Measurements from ENCODE around the gene CCDC57. TPM values are rescaled to one million over a fixed set of nuclear protein-coding genes. Genes with fewer than 3 reads are reported as not detected.

CCDC57 gene
- total and polyA plus RNA-seq, 5 donors from 2014 or later, result 27.7 to 76.6 (median 38.1) TPM

DNA sequence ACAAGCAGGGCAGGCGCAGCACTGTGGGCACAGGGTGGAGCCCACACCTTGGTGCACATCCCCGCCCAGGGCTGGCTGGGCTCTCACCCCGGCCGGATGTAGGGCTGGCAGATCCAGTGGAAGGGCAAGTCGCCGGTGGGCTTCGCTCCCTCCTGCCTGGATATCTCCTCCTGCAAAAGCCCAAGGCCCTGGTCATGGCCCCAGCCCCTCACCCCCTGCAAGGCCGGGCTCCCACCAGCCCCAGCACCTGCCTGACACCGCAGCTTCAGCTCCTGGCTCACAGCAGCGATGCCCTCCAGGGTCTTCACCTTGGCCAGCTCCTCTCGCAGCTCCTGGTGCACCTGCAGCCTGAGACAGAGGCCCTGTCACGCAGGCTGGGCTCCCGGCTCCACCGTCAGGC, 152.0 kb downstream of the CCDC57 start:
- Histone ChIP-seq H3K4me3 (ENCODE audit: low read depth, low read length) (no peak overlapping the region), H3K27me3 (ENCODE audit: control insufficient read depth, insufficient read depth, low read length) (no peaks in the 10 kb centered on the region), H3K27ac (ENCODE audit: insufficient read depth, low read length, poor library complexity, severe bottlenecking) (no peak overlapping the region), H3K4me1 (ENCODE audit: control insufficient read depth, insufficient read depth, low read length, poor library complexity, severe bottlenecking) (peaks cover 18% of the 10 kb centered on the region), H3K9me3 (ENCODE audit: control insufficient read depth in 2 of 2, low read length in 2 of 2) (no peaks in the 10 kb centered on the region), H3K36me3 (ENCODE audit: control insufficient read depth, insufficient read depth, low read length) (peaks cover 22% of the 10 kb centered on the region)
- Mint-ChIP-seq H3K9me3 (peaks cover 0 to 2% (median 0%) of the 10 kb centered on the region in 7 donors), H3K36me3 (peaks cover 5% of the 10 kb centered on the region), H3K27me3 (no peaks in the 10 kb centered on the region), H3K4me1 (peaks cover 0 to 10% (median 0%) of the 10 kb centered on the region in 4 donors), H3K27ac (no peak overlapping the region), H3K4me3 (no peak overlapping the region)
- no peak for DNase-seq
- ATAC-seq (ENCODE audit: low read depth in 2 of 2), result no peak

DNA sequence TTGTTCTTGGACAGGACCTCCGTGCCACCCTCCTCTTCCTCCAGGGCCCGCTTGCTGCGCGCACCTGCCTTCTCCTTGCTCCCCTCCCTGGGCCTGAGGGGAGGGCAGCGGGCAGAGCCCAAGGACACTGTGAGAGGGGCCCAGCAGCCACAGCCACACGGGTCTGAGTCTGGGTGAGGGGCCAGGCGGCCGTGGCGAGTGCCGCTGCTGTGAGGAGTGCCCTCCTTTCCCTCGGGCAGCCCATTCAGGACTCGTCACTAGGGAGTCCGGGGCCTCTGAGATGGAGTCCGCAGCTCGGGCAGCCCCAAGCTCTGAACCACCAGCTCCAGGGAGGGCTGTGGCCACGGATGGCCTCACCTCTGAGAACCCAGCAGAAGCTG, 152.7 kb downstream of the CCDC57 start:
- H3K4me3 Mint-ChIP-seq, result no peak overlapping the region
- H3K36me3 ChIP-seq (ENCODE audit: control insufficient read depth, insufficient read depth, low read length), result peaks cover 26% of the 10 kb centered on the region
- H3K9me3 ChIP-seq (ENCODE audit: control insufficient read depth in 2 of 2, low read length in 2 of 2), result no peaks in the 10 kb centered on the region
- peaks cover 0 to 11% (median 0%) of the 10 kb centered on the region in 4 donors for H3K4me1 Mint-ChIP-seq
- peaks cover 5% of the 10 kb centered on the region for H3K36me3 Mint-ChIP-seq
- H3K4me1 ChIP-seq (ENCODE audit: control insufficient read depth, insufficient read depth, low read length, poor library complexity, severe bottlenecking), result peaks cover 15% of the 10 kb centered on the region
- no peaks in the 10 kb centered on the region for H3K27me3 ChIP-seq (ENCODE audit: control insufficient read depth, insufficient read depth, low read length)
- peaks cover 0 to 2% (median 0%) of the 10 kb centered on the region in 7 donors for H3K9me3 Mint-ChIP-seq
- no peak for DNase-seq
- ATAC-seq (ENCODE audit: low read depth in 2 of 2), result no peak
- no peak overlapping the region for H3K27ac Mint-ChIP-seq
- no peak overlapping the region for H3K4me3 ChIP-seq (ENCODE audit: low read depth, low read length)
- no peak overlapping the region for H3K27ac ChIP-seq (ENCODE audit: insufficient read depth, low read length, poor library complexity, severe bottlenecking)
- no peaks in the 10 kb centered on the region for H3K27me3 Mint-ChIP-seq

DNA sequence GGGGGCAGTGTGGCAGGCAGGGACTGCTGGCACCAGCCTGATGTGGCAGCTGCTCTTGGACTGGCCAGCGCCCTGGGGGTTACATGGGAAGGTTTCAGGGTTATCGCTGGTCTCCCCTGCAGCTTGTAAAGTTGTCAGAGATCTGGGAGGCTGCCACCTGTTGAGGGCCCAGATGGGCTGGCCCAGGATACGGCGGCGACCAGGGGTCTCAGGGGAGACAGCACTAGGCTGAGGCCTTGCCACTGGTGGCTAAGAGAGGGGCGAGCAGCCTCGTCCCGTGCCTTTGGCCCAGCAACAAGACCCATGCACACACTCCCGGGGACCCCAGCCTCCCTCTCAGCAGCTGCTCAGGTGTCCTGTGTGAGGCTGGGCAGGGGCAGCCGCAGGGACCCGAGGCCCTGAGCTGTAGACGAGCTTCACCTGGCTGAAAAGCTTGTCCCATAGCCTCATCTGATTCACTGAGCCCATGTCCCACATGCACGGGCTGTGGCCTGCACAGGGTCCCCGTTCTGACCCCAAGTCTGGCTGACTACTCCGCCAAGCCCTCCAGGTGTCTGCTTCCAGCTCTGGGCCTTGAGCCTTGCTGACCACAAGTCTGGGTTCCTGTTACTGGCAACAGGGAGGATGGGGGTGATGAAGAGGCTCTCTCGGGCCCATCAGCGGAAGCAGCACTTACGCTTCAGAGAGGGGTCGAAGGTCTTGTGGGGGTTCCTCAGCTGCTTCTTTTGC, 153.2 kb downstream of the CCDC57 start:
- peak overlapping the region in 1 of 3 donors; percentile 43 for H3K27ac Mint-ChIP-seq
- Histone ChIP-seq H3K4me1 (ENCODE audit: control insufficient read depth, insufficient read depth, low read length, poor library complexity, severe bottlenecking) (peaks cover 10% of the 10 kb centered on the region), H3K36me3 (ENCODE audit: control insufficient read depth, insufficient read depth, low read length) (peaks cover 29% of the 10 kb centered on the region), H3K27ac (ENCODE audit: insufficient read depth, low read length, poor library complexity, severe bottlenecking) (no peak overlapping the region), H3K9me3 (ENCODE audit: control insufficient read depth in 2 of 2, low read length in 2 of 2) (no peaks in the 10 kb centered on the region), H3K27me3 (ENCODE audit: control insufficient read depth, insufficient read depth, low read length) (no peaks in the 10 kb centered on the region), H3K4me3 (ENCODE audit: low read depth, low read length) (no peak overlapping the region)
- H3K4me3 Mint-ChIP-seq, result no peak overlapping the region
- peaks cover 5% of the 10 kb centered on the region for H3K36me3 Mint-ChIP-seq
- H3K4me1 Mint-ChIP-seq, result peaks cover 0 to 10% (median 0%) of the 10 kb centered on the region in 4 donors
- peaks cover 0 to 2% (median 0%) of the 10 kb centered on the region in 7 donors for H3K9me3 Mint-ChIP-seq
- ATAC-seq (ENCODE audit: low read depth in 2 of 2), result no peak
- DNase-seq, result no peak
- no peaks in the 10 kb centered on the region for H3K27me3 Mint-ChIP-seq

- Mint-ChIP-seq H3K27ac (peak overlapping the region in 1 of 3 donors; percentile 56), H3K9me3 (peaks cover 0 to 2% (median 0%) of the 10 kb centered on the region in 7 donors), H3K4me3 (peak overlapping the region in 1 of 4 donors; percentile 55), H3K36me3 (peaks cover 5% of the 10 kb centered on the region), H3K27me3 (no peaks in the 10 kb centered on the region), H3K4me1 (peaks cover 0 to 4% (median 0%) of the 10 kb centered on the region in 4 donors)
- Histone ChIP-seq H3K4me3 (ENCODE audit: low read depth, low read length) (no peak overlapping the region), H3K4me1 (ENCODE audit: control insufficient read depth, insufficient read depth, low read length, poor library complexity, severe bottlenecking) (peaks cover 5% of the 10 kb centered on the region), H3K27ac (ENCODE audit: insufficient read depth, low read length, poor library complexity, severe bottlenecking) (no peak overlapping the region), H3K36me3 (ENCODE audit: control insufficient read depth, insufficient read depth, low read length) (peaks cover 32% of the 10 kb centered on the region), H3K9me3 (ENCODE audit: control insufficient read depth in 2 of 2, low read length in 2 of 2) (no peaks in the 10 kb centered on the region), H3K27me3 (ENCODE audit: control insufficient read depth, insufficient read depth, low read length) (no peaks in the 10 kb centered on the region)
- DNase-seq (no peak), ATAC-seq (ENCODE audit: low read depth in 2 of 2) (no peak)
Measured at GRCh38 chr17:82058855-82059249, 153.8 kb downstream of the CCDC57 start.

DNA sequence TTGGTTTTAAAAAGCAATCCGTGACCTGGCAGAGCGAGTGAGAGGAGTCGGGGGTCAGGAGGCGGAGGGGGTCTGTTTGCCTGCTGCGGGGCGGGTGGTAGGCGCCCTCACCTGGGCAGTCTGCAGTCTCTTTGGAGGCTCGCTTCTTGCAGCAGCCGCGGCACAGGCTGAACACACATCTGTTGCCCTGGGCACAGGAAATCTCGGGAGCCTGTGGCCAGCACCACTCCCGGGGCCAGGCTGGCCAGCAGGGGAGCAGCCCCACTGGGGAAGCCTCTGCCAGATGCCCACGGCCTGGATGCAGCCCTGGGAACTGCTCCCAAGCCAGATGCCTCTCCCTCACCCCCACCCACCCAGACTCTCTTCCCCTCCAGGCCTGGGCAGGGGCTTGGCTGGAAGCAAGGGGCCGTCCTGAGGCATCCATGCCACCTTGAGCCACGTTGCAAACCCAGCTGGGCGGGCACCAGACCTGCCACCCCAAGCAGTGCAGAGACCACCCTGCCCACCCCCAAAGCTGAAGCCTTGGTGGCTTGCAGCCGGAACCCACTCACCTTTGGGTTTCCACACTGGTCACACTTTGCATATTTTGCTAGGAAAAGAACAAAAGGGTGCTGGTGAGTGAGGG, 154.3 kb downstream of the CCDC57 start:
- H3K27me3 Mint-ChIP-seq, result no peaks in the 10 kb centered on the region
- H3K4me1 Mint-ChIP-seq, result peaks cover 0 to 5% (median under 1%) of the 10 kb centered on the region in 4 donors
- Histone ChIP-seq H3K27me3 (ENCODE audit: control insufficient read depth, insufficient read depth, low read length) (no peaks in the 10 kb centered on the region), H3K4me1 (ENCODE audit: control insufficient read depth, insufficient read depth, low read length, poor library complexity, severe bottlenecking) (peaks cover 6% of the 10 kb centered on the region), H3K9me3 (ENCODE audit: control insufficient read depth in 2 of 2, low read length in 2 of 2) (no peaks in the 10 kb centered on the region), H3K36me3 (ENCODE audit: control insufficient read depth, insufficient read depth, low read length) (peaks cover 33% of the 10 kb centered on the region), H3K27ac (ENCODE audit: insufficient read depth, low read length, poor library complexity, severe bottlenecking) (no peak overlapping the region), H3K4me3 (ENCODE audit: low read depth, low read length) (no peak overlapping the region)
- ATAC-seq (ENCODE audit: low read depth in 2 of 2) (no peak), DNase-seq (no peak)
- H3K9me3 Mint-ChIP-seq, result peaks cover 0 to 2% (median 0%) of the 10 kb centered on the region in 7 donors
- H3K27ac Mint-ChIP-seq, result peak overlapping the region in 1 of 3 donors; percentile 56
- peak overlapping the region in 2 of 4 donors; percentile 22 to 74 for H3K4me3 Mint-ChIP-seq
- H3K36me3 Mint-ChIP-seq, result peaks cover 5% of the 10 kb centered on the region

DNA sequence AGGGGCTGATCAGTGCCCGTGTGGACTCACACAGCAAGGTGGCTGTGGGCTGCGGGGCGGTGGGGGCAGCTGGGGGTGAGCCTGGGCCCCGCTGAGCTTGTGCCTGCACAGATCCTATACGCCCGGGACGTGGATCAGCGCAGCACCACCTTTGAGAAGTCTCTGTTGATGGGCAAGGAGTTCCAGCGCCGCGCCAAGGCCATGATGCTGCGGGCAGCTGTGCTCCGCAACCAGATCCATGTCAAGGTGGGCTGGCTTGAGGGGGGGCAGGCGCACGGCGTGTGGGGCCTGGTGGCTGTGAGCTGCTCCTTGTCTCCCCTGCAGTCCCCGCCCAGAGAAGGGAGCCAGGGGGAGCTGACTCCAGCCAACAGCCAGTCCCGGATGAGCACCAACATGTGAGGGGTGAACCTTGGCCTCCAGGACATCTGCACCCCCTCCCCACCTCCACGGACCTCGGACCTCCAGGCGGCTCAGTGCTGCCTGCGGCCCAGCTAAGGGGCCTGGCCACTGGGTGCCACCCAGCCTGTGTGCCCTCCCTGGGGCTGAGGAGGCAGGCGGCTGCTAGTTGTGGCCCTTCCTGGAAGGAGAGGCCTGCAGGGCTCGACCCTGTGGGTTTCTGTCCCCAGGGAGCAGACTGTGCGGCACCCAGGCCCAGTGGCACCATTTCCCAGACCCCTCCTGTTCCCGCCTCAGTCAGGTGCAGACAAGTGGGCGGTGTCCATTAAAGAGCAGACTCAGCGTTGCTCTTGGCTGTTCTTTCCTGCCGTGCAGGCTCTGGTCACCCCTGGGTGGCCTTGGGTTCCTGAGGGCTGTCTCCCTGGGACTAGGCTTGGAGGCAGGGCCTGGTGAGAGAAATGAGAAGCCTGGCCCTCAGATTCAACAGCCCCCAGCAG, 155.7 kb downstream of the CCDC57 start:
- peaks cover 0 to 11% (median 3%) of the 10 kb centered on the region in 4 donors for H3K4me1 Mint-ChIP-seq
- no peak overlapping the region for H3K27ac Mint-ChIP-seq
- no peaks in the 10 kb centered on the region for H3K9me3 ChIP-seq (ENCODE audit: control insufficient read depth in 2 of 2, low read length in 2 of 2)
- no peak overlapping the region for H3K4me3 ChIP-seq (ENCODE audit: low read depth, low read length)
- ATAC-seq (ENCODE audit: low read depth in 2 of 2) (no peak), DNase-seq (no peak)
- H3K27ac ChIP-seq (ENCODE audit: insufficient read depth, low read length, poor library complexity, severe bottlenecking), result no peak overlapping the region
- H3K36me3 Mint-ChIP-seq, result peaks cover 5% of the 10 kb centered on the region
- peaks cover 30% of the 10 kb centered on the region for H3K36me3 ChIP-seq (ENCODE audit: control insufficient read depth, insufficient read depth, low read length)
- H3K9me3 Mint-ChIP-seq, result peaks cover 0 to 2% (median 0%) of the 10 kb centered on the region in 7 donors
- no peaks in the 10 kb centered on the region for H3K27me3 Mint-ChIP-seq
- H3K4me3 Mint-ChIP-seq, result no peak overlapping the region
- peaks cover 17% of the 10 kb centered on the region for H3K4me1 ChIP-seq (ENCODE audit: control insufficient read depth, insufficient read depth, low read length, poor library complexity, severe bottlenecking)
- H3K27me3 ChIP-seq (ENCODE audit: control insufficient read depth, insufficient read depth, low read length), result no peaks in the 10 kb centered on the region

DNA sequence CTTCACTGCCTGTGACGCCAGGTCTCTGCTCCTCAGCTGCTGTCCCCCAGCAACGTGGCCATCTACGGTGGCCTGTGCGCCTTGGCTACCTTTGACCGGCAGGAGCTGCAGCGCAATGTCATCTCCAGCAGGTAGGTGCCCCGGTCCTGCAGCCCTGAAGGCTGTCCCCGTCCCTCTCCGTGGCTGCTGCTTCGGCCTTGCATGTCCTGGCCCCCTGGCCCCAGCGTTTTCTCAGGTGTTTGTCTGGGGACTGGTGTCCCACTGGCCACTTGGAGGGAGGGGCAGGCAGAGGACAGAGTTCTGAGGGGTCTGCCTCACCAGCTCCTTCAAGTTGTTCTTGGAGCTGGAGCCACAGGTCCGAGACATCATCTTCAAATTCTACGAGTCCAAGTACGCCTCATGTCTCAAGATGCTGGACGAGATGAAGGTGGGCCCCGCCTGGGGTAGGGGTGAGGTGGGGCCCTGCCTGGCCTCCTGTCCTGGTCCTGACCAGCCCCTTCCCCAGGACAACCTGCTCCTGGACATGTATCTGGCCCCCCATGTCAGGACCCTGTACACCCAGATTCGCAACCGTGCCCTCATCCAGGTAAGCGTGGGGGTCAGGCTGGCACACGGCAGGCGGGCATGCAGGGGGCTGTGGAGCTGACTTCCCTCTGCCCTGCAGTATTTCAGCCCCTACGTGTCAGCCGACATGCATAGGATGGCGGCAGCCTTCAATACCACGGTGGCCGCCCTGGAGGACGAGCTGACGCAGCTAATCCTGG, 156.5 kb downstream of the CCDC57 start:
- peaks cover 17% of the 10 kb centered on the region for H3K4me1 ChIP-seq (ENCODE audit: control insufficient read depth, insufficient read depth, low read length, poor library complexity, severe bottlenecking)
- H3K27me3 Mint-ChIP-seq, result no peaks in the 10 kb centered on the region
- peaks cover 0 to under 1% (median 0%) of the 10 kb centered on the region in 7 donors for H3K9me3 Mint-ChIP-seq
- no peak overlapping the region for H3K4me3 Mint-ChIP-seq
- DNase-seq (no peak), ATAC-seq (ENCODE audit: low read depth in 2 of 2) (no peak)
- peaks cover 0 to 11% (median 3%) of the 10 kb centered on the region in 4 donors for H3K4me1 Mint-ChIP-seq
- no peaks in the 10 kb centered on the region for H3K27me3 ChIP-seq (ENCODE audit: control insufficient read depth, insufficient read depth, low read length)
- H3K4me3 ChIP-seq (ENCODE audit: low read depth, low read length), result no peak overlapping the region
- H3K27ac Mint-ChIP-seq, result peak overlapping the region in 1 of 3 donors; percentile 56
- peaks cover 5% of the 10 kb centered on the region for H3K36me3 Mint-ChIP-seq
- peaks cover 27% of the 10 kb centered on the region for H3K36me3 ChIP-seq (ENCODE audit: control insufficient read depth, insufficient read depth, low read length)
- no peak overlapping the region for H3K27ac ChIP-seq (ENCODE audit: insufficient read depth, low read length, poor library complexity, severe bottlenecking)
- no peaks in the 10 kb centered on the region for H3K9me3 ChIP-seq (ENCODE audit: control insufficient read depth in 2 of 2, low read length in 2 of 2)
